Activated CD4-positive, CD25-positive, alpha-beta regulatory T cell treated with anti-CD3 and anti-CD28 coated beads, Interleukin-2, amount 50 U/mL, for 72 hours (primary cell): ENCODE measurements around the gene C3.
A peak's percentile ranks its signal among the peaks of the same experiment; 100 is the strongest.
"Not testable (repeated sequence)": the region's sequence is repeated elsewhere in the genome, so short reads cannot be mapped to it uniquely, and the experiment has no call there.

Experiments used
- DNase-seq: peaks from one replicate; pipeline ENCODE4 v3.0.0; 2021

The C3 gene

DNA sequence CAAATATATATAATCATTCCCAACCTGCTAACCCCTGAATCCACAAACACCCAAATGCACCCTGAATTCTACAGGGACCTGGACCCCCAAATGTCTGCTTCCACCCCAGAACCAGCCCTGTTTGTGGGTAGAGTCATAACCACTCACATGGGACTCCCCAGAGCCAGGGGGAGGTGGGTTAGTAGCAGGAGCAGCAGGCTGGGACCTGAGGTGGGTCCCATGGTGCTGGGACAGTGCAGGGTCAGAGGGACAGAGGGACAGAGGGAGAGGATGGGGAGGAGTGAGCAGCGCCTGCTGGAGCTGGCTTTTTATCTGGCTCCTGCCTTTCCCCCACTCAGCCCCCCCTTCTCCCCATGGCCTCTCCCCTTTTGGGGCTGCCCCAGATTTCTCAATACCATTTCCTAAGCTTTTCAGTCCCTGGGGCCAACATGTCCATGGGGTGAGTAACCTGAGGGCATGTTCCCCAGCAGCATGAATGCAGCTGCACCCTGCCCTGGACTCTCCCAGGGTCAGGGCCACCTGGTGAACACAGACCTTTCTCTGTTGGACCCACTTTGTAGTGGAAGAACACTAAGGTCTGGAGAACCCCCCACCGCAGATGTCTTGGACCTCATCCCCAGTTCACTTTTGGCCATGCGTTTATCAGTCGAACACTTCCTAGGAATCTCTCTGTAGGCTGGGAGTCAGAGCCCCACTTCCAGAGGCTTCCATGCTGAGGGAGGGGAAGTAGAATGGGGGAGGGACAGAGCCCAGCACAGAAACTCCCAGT lies at the start of gene C3:
C3 (minus strand) TSS at position 282 of the 769 bp plus-strand sequence; CDS start at position 221, 61 bp downstream.
- no peak for DNase-seq

DNA sequence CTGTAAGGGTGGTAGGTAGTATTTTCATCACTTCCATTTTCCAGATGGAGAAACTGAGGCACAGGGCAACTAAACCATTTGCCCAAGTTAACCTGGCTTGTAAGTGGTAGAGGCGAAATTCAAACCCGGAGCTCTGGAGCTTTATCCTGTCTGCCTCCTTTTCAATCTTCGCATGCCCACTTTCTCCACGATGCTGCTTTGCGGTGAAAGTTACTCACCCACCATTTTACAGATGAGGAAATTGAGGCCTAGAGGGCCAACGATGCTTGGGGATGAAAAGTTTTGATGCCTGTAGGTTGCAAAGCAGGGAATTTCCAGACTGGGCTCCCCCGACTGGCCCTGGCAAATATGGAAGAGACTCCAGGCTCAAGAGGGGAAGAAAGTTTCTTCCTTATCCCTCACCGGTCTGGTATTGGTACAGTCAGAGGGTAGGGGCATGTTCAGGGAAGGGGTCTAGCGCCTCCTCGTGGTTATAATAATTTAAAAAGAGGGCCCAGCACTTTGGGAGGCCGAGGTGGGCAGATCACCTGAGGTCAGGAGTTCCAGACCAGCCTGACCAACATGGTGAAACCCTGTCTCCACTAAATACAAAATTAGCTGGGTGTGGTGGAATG lies 48.7 kb upstream of the C3 start:
- no peak for DNase-seq

DNA sequence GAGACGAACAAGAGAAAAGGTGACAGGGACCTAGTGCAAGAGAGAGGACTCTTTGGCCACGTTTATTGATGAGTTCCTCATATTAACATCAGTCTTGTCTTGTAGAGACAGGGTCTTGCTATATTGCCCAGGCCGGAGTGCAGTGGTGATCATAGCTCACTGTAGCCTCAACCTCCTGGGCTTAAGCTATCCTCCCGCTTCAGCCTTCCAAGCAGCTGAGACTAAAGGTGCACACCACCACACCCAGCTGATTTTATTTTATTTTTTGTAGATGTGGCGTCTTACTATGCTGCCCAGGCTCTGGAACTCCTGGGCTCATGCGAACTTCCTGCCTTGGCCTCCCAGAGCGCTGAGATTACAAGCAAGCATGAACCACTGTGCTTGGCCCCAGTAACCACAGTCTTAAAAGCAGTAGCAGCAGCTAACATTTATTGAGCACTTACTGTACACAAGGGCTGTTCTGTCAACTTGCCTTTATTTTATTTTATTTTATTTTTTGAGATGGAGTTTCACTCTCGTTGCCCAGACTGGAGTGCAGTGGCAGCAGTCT lies 47.9 kb upstream of the C3 start:
- no peak for DNase-seq

DNA sequence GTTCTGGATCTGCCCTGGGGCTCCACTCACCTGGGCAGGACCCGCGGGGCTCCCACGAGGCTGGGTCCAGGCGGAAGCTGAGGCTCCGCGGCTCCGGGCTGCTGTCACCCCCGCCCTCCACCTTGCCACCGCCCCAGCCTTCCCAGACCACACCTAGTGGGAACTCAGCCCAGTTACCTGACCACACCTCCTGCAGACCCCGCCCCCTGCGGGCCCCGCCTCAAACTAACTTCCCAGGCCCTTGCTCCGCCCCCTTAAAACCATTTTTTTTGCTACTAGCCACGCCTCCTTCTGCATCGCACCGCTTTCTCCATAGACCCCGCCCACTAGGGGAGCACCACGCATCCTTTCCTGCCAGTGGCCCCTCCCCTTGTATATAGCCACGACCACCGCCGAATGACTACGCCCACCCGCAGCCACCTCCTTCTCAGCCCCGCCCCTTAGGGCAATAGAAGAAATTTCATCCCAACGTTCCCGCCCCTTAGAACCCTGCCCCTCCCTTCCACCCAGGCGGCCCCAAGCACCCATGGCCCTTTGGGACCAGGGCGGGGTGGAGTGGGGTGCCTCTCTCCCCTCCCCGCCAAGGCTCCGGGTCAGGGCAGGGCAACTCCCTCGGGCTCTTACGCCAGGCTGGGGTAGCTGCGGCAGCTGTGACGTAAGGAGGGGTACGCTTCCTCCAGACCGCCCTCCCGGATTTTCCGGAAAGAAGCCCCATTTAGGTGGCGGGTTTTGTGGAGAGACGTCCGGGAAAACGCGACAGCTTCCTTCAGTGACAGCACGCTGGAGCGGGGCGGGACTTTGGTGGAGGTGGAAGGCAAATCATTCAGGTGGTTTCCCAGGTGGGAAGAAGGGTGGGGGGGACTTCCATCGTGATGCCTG lies 47.1 kb upstream of the C3 start, which contains the start of gene SH2D3A:
SH2D3A (minus strand) TSS at position 79 of the 879 bp plus-strand sequence. CDS start 3,687 bp downstream, outside the sequence.
- peak; percentile 91 for DNase-seq

DNA sequence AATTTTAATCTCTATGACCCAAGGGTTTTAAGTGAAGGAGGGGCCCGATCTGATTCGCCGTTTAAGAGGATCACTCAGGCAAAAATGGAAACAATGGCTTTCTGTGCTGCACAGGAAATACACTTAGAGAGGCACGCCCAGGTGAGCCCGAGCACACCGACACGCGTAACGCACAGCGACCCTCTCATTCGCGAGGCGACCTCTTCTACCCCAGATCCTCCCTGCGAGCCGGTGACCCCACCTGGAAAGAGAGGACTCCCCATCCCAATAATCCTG lies 46.6 kb upstream of the C3 start:
- DNase-seq: no peak

DNA sequence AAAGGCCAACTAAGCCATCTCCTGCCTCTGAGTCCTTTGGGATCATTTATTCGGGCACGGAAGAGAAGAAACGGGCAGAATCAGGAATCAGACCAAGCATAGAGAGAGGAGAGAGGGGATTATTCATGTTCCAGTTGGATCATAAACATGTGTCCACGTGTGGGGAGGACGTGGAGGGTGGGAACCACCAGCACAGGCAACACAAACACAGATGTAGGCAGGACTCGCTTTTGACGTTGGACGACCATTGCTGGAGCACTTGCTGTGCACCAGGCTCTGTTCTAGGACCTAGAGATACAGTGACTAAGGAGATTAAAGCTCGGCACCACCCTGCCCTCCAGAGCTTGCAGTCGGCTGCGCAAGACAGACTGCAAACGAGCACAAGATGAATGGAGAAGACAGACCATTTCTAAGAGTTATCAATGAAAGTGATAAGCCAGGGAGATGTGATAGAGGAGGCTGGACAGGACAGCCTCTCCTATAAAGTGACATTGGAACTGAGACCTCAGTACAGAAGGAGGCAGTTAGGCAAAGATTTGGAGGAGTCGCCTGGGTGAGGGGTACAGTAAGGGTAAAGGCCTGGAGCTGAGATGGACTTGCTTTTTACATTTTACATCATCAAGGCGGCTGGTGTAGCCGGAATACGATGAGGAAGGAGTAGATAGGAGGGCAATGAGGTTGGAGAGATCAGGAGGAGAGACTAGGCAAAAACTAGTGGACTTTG lies 46.1 kb upstream of the C3 start:
- DNase-seq: no peak

DNA sequence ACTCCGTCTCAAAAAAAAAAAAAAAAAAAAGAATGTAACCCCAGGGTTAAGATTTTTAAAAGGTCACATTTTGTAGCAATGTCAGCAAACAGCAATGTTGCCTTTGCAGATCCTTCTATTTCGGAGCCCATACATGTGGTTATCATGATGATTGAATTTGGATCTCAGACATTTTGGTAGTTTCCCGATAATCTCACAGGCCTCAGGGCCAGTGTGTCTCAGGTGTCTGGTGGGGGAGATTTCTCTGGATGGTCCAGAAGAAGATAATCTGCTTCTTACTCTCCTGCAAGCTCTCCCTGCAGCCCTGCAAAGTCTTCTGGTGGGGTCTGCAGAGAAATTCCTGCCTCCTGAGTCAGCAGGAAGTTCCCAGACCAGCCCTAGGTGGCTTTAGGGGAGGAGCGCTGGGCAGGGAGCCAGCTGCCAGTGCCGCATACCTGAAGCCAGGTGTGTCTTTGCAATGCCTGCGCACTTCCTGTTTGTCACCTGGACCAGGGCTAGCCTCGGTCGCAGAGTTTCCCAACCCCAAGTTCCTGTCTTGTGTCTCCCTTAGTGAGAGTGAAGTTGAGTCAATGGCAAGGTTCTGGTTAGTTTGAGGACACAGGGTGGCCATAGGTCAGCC lies 45.4 kb upstream of the C3 start:
- DNase-seq: no peak

DNA sequence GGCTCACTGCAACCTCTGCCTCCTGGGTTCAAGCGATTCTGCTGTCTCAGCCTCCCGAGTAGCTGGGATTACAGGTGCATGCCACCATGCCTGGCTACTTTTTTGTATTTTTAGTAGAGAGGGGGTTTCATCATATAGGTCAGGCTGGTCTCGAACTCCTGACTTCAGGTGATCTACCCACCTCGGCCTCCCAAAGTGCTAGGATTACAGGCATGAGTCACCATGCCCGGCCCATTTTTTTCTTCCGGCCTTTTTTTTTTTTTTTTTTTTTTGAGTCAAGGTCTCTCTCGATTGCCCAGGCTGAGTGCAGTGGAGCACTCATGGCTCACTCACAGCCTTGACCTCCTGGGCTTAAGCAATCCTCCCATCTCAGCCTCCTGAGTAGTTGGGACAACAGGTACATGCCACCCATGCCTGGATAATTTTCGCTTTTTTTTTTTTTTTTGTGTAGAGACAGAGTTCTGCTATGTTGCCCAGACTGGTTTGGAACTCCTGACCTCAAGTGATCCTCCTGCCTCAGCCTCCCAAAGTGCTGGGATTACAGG lies 41.9 kb upstream of the C3 start:
- DNase-seq: not testable (repeated sequence)

DNA sequence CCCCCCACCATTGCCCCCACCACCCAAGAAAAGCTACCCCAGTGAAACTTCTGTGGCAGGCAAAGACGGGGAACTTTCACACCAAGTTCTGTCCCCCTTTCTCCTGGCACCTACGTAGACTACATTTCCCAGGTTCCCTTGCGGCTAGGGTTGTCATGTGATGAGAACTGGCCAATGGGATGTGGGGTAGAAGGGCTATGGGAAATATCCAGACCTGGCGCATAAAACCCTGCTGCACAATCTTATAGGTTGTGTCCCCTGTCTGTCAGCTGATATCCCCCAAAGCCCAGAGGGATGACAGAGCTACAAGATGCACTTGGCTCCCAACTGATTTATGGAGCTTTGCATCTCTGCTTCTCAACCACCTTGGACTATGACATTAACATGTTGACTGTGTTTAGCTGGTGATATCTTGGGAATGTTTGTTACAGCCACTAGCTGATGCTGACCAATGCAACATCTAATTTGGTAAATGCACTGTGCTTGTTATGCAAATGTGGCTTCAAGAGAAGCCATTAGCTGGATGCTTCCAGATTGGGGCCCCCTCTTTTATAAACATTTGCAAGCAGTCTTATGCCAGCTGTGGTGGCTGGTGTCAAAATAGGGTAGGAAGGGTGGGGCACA lies 40.7 kb upstream of the C3 start:
- no peak for DNase-seq

DNA sequence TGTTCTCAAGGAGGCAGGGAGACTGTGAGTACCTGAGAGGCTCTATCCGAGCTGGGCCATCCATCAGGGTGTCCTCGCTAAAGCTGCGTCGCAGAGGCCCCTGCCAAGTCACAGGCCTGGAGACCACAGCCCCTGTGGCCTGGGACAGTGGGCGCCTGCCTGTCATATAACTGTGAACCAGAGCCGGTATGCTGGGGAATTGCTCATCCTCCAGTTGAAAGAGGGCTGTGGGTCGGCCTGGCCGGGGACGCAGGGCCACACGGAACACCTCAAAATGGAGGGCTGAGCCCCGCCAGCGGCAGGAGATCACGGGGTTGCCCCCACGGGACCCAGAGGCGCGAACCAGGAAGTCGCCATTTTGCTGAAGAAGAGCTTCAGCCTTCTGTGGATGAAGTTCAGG lies 40.2 kb upstream of the C3 start:
- no peak for DNase-seq

DNA sequence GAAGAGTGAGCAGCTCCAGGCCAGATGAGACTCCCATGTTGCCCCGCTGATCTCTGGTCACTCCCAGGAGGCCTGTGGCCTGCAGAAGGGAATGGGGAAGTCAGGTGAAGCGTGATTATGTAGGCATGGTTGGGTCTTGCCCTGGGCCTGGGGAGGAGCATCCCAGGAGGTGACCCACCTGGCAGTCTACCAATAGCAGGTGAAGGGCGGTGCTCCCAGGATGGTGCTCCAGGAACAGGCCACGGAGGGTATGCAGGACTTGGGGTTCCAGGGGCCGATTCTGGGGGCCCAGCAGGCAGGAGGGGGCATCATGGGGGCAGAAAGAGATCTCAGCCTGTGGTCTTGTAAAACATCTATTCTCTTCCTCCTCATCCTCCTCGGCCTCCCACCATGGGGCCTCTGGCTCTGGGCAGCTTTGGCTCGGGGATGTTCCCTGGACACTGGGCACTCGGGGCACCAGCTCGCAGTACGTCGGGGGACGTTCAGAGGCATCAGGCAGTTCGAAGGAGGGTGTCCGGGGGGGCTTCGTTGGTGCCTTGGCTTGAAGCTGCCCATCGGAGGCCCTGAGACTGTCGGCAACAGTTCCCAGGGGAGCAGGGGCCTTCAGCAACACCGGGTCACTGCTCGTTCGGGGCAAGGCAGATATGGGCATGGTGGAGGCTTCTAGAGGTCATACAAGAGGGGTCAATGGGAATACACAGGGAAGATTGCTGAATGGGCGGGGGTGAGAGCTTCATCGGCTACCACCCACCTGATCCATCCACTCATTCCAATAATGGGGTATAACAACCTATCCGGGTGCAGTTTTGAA lies 34.4 kb upstream of the C3 start:
- no peak for DNase-seq

DNA sequence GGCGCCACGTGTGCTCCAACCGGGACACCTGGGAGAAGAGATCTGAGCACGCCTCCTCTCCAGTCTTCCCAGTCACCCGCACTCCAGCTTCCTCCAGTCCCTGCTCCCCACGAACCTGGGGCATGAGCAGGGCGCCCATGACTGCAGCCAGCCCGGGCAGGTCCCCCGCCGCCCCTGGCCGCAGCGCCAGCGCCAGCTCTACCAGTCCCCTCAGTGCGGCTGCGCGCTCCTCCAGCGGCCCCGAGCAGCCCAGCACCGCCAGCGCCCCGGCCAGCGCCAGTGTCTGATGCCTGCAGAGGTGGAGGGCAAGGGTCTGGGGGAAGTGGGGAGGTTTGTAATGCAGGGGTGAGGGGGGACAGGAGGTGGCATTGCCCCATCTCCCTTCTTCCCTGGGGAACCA lies 33.7 kb upstream of the C3 start:
- no peak for DNase-seq

DNA sequence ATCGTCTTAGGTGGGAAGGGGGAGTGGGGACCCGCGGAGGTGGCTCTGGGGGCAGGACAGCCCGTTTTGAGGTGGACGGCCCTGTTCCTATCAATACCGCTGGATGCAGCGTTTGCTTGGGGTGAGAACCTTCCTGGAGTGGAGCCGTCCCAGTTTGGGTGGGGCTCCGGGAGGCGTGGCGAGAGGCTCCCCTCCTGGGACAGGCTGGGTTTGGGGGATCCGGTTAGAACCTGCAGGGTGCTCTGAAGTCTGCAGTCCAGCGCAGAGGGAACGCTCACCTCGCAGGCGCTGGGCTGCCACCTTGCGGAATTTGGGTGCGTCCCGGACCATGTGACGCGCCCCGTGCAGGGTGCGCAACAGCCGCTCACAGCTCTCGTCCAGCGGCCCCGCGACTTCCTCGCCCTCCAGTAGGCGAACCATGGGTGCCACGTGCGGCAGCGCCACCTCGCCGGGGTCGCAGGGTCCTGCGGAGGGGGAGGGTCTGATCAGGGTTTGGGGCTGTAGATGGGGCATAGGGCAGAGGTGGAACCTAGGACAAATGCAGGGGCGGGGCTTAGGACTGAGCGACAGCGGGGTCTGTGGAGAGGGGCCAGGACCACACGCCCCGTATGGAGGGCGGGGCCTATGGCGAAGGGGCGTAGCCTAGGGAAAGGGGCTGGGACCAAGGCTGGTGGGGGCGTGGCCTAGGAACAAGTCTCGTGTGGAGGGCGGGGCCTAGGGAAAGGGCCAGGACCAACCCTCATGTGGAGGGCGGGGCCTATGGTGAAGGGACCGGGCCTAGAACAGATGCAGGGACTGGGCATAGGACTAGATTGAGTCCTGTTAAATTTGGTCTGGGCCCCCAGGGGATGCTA lies 33.0 kb upstream of the C3 start:
- peak; percentile 80 for DNase-seq

DNA sequence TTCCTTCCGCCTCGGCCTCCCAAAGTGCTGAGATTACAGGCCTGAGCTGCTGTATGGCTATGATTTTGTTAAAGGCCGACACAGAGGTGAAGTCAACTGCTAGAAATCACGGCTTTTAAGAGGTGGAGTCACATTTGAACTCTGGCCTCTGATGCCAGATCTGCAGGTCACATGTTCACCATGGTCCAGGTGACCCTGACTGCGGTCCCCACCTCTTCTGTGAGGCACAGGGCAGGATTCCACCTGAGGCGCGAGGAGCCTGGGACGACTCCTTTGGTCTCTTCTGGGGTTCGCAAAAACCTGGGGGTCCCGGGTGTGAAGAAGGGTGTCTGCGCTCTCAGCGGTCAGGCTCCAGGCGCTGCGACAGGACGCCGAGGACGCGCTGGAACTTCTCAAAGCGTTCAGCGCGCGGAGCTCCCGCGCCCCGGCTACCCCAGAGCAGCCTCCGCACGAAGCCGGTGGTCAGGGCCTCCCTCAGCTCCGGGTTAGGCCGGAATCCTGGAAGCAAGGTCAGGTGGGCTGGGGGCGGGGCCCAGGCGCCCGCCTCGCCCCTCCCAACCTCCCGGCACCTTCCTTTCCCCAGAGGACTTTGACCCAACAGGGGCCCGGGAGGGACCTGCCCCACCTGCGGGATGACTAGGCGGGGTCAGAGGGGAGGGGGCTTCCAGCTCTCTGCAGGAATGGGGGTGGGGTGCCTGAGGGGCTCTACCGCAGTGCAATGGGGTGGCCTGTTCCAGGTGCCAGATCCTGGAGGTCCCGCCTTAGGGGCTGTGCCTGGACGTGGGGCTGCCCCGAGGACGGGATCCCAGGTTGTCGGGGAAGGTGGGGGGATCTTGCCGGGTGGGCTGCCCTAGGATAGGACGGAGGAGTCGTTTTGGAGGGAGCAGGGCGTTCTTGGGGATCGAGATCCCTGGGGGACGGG lies 32.1 kb upstream of the C3 start:
- no peak for DNase-seq

DNA sequence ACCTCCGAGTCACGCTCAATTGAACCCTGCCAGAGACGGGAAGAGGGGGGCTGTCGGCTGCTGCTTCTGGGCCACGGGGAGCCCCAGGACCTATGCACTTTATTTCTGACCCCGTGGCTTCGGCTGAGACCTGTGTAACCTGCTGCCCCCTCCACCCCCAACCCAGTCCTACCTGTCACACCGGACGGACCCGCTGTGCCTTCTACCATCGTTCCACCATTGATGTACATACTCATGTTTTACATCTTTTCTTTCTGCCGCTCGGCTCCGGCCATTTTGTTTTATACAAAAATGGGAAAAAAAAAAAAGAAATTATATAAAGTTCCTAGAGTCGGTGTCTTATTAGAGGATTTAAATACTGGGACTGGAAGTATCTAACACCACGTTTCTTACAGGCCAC lies 30.7 kb upstream of the C3 start:
- DNase-seq: no peak

DNA sequence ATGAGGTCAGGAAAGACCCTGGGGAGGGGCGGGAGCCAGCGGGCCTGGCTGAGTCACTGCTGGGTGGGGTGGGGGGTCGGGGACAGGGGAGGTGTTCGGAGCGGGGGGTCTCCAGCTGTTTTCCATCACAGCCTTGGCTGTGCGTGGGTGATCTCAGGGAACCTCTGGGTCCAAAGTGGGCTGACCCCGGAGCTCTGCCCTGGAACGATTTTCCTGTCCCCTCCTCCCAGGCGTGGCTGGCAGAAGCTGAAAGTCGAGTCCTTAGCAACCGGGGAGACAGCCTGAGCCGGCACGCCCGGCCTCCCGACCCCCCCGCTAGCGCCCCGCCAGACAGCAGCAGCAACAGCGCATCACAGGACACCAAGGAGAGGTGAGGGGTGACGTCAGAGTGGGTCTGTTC lies 29.6 kb upstream of the C3 start:
- DNase-seq: no peak

DNA sequence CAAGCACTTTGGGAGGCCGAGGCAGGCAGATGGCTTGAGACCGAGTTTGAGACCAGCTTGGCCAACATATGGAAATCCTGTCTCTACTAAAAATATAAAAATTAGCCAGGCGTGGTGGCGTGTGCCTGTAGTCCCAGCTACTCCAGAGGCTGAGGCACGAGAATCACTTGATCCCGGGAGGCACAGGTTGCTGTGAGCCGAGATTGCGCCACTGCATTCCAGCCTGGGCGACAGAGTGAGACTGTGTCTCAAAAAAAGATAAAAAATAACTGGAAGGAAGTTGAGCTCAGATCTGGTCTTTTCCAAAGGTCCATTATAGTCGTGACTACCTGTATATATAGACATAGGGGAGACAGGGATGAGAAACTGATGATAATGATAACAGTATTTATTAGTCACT lies 28.1 kb upstream of the C3 start:
- DNase-seq: not testable (repeated sequence)

DNA sequence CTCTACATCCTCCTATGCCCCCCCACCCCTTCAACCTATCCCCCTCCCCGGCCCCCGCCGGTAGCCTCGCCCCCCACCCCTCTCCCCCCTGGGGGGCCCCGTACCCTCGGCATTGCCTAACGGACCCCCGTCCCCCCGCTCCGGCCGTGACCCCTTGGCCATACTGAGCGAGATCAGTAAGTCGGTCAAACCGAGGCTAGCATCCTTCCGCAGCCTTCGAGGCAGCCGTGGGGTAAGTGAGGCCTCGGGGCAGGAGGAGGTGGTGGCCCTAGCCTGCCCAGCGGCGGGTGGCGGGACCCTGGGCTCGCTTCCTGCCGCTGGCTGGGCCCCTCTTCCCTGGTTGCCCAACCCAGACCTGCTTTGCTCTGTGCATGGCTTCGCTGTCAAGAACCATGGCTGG lies 25.5 kb upstream of the C3 start:
- no peak for DNase-seq
